ENCODE measurements around the gene RABGAP1L. TPM values are rescaled to one million over a fixed set of nuclear protein-coding genes. Genes with fewer than 3 reads are reported as not detected.
"Not testable (repeated sequence)": the region's sequence is repeated elsewhere in the genome, so short reads cannot be mapped to it uniquely, and the experiment has no call there.

Gene RABGAP1L
- total and polyA plus RNA-seq, 4 donors: 4.8 to 53.5 (median 18.8) TPM

DNA sequence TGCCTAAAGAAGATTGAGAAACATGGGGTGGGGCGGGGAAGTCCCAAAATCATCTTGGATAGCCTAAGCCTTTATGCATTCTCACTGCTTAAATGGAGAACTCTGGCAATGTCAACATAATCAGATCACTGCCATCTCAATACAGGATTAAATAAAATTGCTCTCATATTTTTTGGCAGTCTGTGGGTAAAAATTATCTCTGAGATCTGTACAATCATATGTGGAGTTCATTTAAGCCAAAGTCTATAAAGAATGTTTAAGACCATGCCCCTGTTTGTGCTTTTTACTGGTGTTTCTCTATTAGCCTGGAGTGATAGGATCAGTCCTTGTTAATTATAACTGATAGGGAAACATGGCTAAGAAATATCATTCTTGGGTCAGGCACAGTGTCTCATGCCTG lies 424.8 kb downstream of the RABGAP1L start:
- H3K27me3 ChIP-seq (ENCODE audit: control insufficient read depth in 4 of 4, insufficient read depth in 4 of 4, low read length in 3 of 4): no peaks in the 10 kb centered on the region
- no peaks in the 10 kb centered on the region for H3K9me3 ChIP-seq (ENCODE audit: control insufficient read depth in 4 of 4, low read length in 3 of 4)
- H3K27ac ChIP-seq (ENCODE audit: low read depth in 1 of 2, low read length in 2 of 2): no peak overlapping the region
- no peaks in the 10 kb centered on the region for H3K4me1 ChIP-seq (ENCODE audit: control insufficient read depth in 4 of 4, insufficient read depth in 4 of 4, low read length in 3 of 4)
- WGBS: 98% methylated on average over 1 of the region's 1 CpG
- TF ChIP-seq HNF4G (IDR thresholded peaks at IDR 0.05): no peak
- TF ChIP-seq, protein P1, sequence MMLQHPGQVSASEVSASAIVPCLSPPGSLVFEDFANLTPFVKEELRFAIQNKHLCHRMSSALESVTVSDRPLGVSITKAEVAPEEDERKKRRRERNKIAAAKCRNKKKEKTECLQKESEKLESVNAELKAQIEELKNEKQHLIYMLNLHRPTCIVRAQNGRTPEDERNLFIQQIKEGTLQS (IDR thresholded peaks at IDR 0.05): no peak
- TF ChIP-seq, protein P2, sequence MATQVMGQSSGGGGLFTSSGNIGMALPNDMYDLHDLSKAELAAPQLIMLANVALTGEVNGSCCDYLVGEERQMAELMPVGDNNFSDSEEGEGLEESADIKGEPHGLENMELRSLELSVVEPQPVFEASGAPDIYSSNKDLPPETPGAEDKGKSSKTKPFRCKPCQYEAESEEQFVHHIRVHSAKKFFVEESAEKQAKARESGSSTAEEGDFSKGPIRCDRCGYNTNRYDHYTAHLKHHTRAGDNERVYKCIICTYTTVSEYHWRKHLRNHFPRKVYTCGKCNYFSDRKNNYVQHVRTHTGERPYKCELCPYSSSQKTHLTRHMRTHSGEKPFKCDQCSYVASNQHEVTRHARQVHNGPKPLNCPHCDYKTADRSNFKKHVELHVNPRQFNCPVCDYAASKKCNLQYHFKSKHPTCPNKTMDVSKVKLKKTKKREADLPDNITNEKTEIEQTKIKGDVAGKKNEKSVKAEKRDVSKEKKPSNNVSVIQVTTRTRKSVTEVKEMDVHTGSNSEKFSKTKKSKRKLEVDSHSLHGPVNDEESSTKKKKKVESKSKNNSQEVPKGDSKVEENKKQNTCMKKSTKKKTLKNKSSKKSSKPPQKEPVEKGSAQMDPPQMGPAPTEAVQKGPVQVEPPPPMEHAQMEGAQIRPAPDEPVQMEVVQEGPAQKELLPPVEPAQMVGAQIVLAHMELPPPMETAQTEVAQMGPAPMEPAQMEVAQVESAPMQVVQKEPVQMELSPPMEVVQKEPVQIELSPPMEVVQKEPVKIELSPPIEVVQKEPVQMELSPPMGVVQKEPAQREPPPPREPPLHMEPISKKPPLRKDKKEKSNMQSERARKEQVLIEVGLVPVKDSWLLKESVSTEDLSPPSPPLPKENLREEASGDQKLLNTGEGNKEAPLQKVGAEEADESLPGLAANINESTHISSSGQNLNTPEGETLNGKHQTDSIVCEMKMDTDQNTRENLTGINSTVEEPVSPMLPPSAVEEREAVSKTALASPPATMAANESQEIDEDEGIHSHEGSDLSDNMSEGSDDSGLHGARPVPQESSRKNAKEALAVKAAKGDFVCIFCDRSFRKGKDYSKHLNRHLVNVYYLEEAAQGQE (IDR thresholded peaks at IDR 0.05): no peak
- no peak for TF ChIP-seq HNF4A (conservative IDR thresholded peaks at IDR 0.05)
- TF ChIP-seq, protein P3, sequence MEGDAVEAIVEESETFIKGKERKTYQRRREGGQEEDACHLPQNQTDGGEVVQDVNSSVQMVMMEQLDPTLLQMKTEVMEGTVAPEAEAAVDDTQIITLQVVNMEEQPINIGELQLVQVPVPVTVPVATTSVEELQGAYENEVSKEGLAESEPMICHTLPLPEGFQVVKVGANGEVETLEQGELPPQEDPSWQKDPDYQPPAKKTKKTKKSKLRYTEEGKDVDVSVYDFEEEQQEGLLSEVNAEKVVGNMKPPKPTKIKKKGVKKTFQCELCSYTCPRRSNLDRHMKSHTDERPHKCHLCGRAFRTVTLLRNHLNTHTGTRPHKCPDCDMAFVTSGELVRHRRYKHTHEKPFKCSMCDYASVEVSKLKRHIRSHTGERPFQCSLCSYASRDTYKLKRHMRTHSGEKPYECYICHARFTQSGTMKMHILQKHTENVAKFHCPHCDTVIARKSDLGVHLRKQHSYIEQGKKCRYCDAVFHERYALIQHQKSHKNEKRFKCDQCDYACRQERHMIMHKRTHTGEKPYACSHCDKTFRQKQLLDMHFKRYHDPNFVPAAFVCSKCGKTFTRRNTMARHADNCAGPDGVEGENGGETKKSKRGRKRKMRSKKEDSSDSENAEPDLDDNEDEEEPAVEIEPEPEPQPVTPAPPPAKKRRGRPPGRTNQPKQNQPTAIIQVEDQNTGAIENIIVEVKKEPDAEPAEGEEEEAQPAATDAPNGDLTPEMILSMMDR (IDR thresholded peaks at IDR 0.05; ENCODE audit: low read depth, low read length, missing input control): no peak
- TF ChIP-seq RAD21 (IDR thresholded peaks at IDR 0.05): no peak
- no peak for TF ChIP-seq FOXA1 (IDR thresholded peaks at IDR 0.05)
- TF ChIP-seq JUND (IDR thresholded peaks at IDR 0.05): no peak
- TF ChIP-seq FOXA2 (IDR thresholded peaks at IDR 0.05): no peak
- TF ChIP-seq SP1 (IDR thresholded peaks at IDR 0.05): no peak
- TF ChIP-seq, protein P4, sequence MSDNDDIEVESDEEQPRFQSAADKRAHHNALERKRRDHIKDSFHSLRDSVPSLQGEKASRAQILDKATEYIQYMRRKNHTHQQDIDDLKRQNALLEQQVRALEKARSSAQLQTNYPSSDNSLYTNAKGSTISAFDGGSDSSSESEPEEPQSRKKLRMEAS (IDR thresholded peaks at IDR 0.05): no peak
- no peak for TF ChIP-seq GABPA (IDR thresholded peaks at IDR 0.05 in 1 of 2, conservative IDR thresholded peaks at IDR 0.05 in 1 of 2)
- no peak for TF ChIP-seq NR2F2 (IDR thresholded peaks at IDR 0.05)
- no peak for TF ChIP-seq TAF1 (conservative IDR thresholded peaks at IDR 0.05)
- TF ChIP-seq RXRA (IDR thresholded peaks at IDR 0.05): no peak
- TF ChIP-seq, protein P5, sequence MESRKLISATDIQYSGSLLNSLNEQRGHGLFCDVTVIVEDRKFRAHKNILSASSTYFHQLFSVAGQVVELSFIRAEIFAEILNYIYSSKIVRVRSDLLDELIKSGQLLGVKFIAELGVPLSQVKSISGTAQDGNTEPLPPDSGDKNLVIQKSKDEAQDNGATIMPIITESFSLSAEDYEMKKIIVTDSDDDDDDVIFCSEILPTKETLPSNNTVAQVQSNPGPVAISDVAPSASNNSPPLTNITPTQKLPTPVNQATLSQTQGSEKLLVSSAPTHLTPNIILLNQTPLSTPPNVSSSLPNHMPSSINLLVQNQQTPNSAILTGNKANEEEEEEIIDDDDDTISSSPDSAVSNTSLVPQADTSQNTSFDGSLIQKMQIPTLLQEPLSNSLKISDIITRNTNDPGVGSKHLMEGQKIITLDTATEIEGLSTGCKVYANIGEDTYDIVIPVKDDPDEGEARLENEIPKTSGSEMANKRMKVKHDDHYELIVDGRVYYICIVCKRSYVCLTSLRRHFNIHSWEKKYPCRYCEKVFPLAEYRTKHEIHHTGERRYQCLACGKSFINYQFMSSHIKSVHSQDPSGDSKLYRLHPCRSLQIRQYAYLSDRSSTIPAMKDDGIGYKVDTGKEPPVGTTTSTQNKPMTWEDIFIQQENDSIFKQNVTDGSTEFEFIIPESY (IDR thresholded peaks at IDR 0.05): no peak
- no peak for TF ChIP-seq EGR1 (IDR thresholded peaks at IDR 0.05; ENCODE audit: low read depth in 2 of 2)
- no peak for TF ChIP-seq YY1 (IDR thresholded peaks at IDR 0.05)
- no peak overlapping the region for H3K9ac ChIP-seq (ENCODE audit: low read depth in 1 of 2, low read length in 2 of 2)
- H3K36me3 ChIP-seq (ENCODE audit: control insufficient read depth in 4 of 4, insufficient read depth in 3 of 4, low read depth in 1 of 4, low read length in 3 of 4): no peaks in the 10 kb centered on the region
- H3K4me3 ChIP-seq (ENCODE audit: low read depth in 1 of 3, low read length in 3 of 3): no peak overlapping the region
- no peak for DNase-seq (ENCODE audit: low spot score)

DNA sequence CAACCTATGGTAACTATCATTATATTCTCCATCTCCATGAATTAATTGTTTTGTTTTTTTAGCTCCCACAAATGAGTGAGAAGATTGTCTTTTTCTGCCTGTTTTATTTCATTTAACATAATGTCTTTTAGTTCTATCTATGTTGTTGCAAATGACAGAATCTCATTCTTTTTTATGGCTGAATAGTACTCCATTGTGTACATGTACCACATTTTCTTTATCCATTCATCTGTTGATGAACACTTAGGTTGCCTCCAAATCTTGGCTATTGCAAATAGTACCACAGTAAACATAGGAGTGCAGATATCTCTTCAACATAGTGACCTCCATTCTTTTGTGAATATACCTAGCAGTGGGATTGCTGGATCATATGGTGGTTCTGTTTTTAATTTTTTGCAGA lies 429.3 kb downstream of the RABGAP1L start:
- H3K36me3 ChIP-seq (ENCODE audit: control insufficient read depth in 4 of 4, insufficient read depth in 3 of 4, low read depth in 1 of 4, low read length in 3 of 4); H3K9ac ChIP-seq (ENCODE audit: low read depth in 1 of 2, low read length in 2 of 2); H3K27me3 ChIP-seq (ENCODE audit: control insufficient read depth in 4 of 4, insufficient read depth in 4 of 4, low read length in 3 of 4); H3K4me1 ChIP-seq (ENCODE audit: control insufficient read depth in 4 of 4, insufficient read depth in 4 of 4, low read length in 3 of 4); H3K27ac ChIP-seq (ENCODE audit: low read depth in 1 of 2, low read length in 2 of 2); H3K4me3 ChIP-seq (ENCODE audit: low read depth in 1 of 3, low read length in 3 of 3); H3K9me3 ChIP-seq (ENCODE audit: control insufficient read depth in 4 of 4, low read length in 3 of 4); DNase-seq (ENCODE audit: low spot score): not testable (repeated sequence)

All from liver (tissue), 9 donors.